Measurements from ENCODE around the gene ERAL1.

ERAL1 gene

DNA sequence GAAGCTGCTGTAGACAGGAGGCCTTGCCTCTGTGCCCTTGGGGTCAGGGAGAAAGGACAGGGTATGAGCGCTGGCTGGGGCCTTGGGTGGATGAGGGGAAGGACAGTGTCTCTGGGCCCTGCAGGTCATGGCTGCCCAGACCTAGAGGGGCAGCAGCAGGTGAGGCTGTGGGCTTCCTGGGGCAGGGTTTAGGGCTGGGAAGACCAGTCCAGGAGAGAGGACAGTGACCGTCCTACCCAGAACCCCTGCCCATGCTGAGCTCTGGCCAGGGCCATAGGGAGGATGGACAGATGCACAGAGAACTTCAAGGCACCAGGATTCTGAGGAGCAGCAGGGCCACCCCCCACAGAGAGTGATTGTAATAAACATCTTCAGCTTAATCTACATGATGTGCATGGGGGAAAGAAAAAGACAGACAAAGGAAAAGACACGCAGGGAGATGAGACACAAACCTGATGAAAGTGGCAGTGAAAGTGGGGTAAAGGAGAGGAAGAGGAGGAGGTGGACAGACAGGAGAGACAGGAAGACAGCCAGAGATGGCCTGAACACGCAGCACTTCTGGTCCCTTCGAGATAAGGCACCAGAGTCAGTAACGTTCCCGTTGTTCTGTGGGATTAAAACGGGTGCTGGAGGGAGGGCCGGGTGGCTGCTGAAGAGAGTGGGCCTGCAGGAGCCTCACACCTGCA is 25.2 kb downstream of the ERAL1 start:
- Histone ChIP-seq H3K4me3 (ENCODE audit: insufficient read length, low read depth) (no peak overlapping the region), H3K27me3 (ENCODE audit: insufficient read depth, insufficient read length) (no peaks in the 10 kb centered on the region), H3K9ac (ENCODE audit: insufficient read length, low read depth) (no peak overlapping the region), H3K36me3 (ENCODE audit: insufficient read depth, insufficient read length, low read length) (peaks cover 60% of the 10 kb centered on the region), H3K4me1 (ENCODE audit: insufficient read depth, insufficient read length) (peaks cover 4% of the 10 kb centered on the region), H3K9me3 (ENCODE audit: insufficient read depth, low read length) (peaks cover 4% of the 10 kb centered on the region; the same call in 1 of the 2 replicates)
- no peak for TF ChIP-seq SUZ12 (IDR thresholded peaks at IDR 0.05; ENCODE audit: extremely low read depth, insufficient read depth, insufficient read length)
- TF ChIP-seq YY1 (IDR thresholded peaks at IDR 0.05; ENCODE audit: insufficient read depth, insufficient read length) = no peak
- no peak for TF ChIP-seq ZNF274 (IDR thresholded peaks at IDR 0.05; ENCODE audit: low read depth, low read length)
- DNase-seq (ENCODE audit: low read depth, low spot score) = no peak

DNA sequence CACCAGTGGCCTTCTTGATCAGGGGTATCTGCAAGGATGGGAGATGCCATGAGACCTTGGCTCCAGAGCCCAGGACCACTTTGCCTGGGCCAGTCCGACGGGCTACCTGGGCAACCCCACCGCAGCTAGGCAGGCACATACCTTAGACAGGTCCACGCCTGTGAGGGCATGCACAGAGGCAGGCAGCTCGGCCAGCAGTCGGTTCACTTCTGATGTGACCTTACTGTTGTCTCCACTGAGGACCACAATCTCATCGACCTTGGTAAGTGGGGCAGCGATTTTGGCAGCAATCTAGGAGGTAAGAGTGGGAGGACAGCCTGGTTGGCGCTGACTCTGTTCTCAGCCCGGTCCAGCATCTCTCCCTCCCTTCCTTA is 25.7 kb downstream of the ERAL1 start:
- peaks cover 4% of the 10 kb centered on the region; the same call in 1 of the 2 replicates for H3K9me3 ChIP-seq (ENCODE audit: insufficient read depth, low read length)
- H3K4me3 ChIP-seq (ENCODE audit: insufficient read length, low read depth) = no peak overlapping the region
- no peak overlapping the region for H3K9ac ChIP-seq (ENCODE audit: insufficient read length, low read depth)
- no peak for TF ChIP-seq SUZ12 (IDR thresholded peaks at IDR 0.05; ENCODE audit: extremely low read depth, insufficient read depth, insufficient read length)
- no peak for TF ChIP-seq YY1 (IDR thresholded peaks at IDR 0.05; ENCODE audit: insufficient read depth, insufficient read length)
- TF ChIP-seq ZNF274 (IDR thresholded peaks at IDR 0.05; ENCODE audit: low read depth, low read length) = no peak
- H3K36me3 ChIP-seq (ENCODE audit: insufficient read depth, insufficient read length, low read length) = peaks cover 62% of the 10 kb centered on the region
- peaks cover 4% of the 10 kb centered on the region for H3K4me1 ChIP-seq (ENCODE audit: insufficient read depth, insufficient read length)
- DNase-seq (ENCODE audit: low read depth, low spot score) = no peak
- no peaks in the 10 kb centered on the region for H3K27me3 ChIP-seq (ENCODE audit: insufficient read depth, insufficient read length)

DNA sequence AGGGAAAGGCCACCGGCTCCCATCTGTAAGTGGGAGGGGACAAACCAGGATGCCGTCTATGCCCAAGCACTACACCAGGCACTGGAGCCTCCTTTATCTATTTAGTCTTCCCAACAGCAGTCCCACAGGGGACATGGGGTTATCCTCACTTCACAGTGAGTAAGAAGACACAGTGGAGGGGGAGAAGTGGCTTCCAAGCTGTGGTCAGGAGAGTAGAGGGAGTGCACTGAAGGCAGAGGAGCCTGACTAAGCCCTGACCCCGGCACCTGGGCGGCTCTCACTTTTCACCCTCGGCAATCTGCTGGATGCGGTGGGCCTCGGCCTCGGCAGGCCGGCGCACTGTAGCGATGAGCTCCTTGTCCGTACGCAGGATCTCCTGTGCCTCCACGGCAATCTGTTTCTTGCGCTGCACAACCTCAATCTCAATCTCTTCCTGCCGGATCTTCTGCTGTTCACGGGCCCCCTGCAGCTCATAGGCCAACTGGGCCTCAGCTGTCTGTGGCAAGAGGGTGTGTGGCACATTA is 26.8 kb downstream of the ERAL1 start:
- DNase-seq (ENCODE audit: low read depth, low spot score) = no peak
- H3K27me3 ChIP-seq (ENCODE audit: insufficient read depth, insufficient read length) = no peaks in the 10 kb centered on the region
- no peak overlapping the region for H3K4me3 ChIP-seq (ENCODE audit: insufficient read length, low read depth)
- peaks cover 4% of the 10 kb centered on the region; the same call in 1 of the 2 replicates for H3K9me3 ChIP-seq (ENCODE audit: insufficient read depth, low read length)
- no peak for TF ChIP-seq SUZ12 (IDR thresholded peaks at IDR 0.05; ENCODE audit: extremely low read depth, insufficient read depth, insufficient read length)
- TF ChIP-seq ZNF274 (IDR thresholded peaks at IDR 0.05; ENCODE audit: low read depth, low read length) = no peak
- TF ChIP-seq YY1 (IDR thresholded peaks at IDR 0.05; ENCODE audit: insufficient read depth, insufficient read length) = no peak
- peaks cover 5% of the 10 kb centered on the region for H3K4me1 ChIP-seq (ENCODE audit: insufficient read depth, insufficient read length)
- no peak overlapping the region for H3K9ac ChIP-seq (ENCODE audit: insufficient read length, low read depth)
- peaks cover 62% of the 10 kb centered on the region for H3K36me3 ChIP-seq (ENCODE audit: insufficient read depth, insufficient read length, low read length)

DNA sequence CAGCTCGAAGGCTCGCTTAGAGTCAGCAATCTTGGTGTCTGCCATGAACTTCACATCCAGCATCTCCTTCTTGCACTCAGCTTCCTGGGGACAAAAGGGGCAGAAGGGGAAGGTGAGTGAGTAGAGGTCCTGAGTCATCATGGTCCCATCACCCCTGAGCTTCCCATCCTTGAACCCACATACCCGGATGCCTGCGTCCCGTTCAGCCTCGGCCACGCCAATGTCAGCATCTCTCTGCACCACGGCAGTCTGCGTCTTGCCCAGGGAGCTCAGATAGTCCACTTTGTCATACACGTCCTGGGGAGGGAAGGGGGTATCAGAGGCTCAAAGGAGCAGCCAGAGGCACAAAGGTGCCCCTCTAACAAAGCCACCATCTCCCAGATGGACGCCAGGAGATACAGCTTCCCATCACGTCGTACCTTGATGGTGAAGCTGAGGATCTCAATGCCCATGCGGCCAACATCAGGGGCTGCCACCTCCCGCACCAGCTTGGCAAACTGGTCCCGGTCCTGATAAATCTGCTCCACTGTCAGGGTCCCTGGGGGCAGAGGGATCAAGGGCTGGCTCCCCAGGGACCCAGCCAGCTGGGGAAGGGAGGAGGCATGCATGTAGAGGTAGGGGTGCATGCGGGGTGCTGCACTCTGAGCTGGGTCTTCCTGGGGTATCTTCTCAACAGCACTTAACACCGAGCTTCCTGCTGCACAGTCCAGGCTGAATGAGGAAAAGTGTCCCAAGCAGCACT is 27.5 kb downstream of the ERAL1 start:
- Histone ChIP-seq H3K4me1 (ENCODE audit: insufficient read depth, insufficient read length) (peaks cover 9% of the 10 kb centered on the region), H3K27me3 (ENCODE audit: insufficient read depth, insufficient read length) (no peaks in the 10 kb centered on the region), H3K4me3 (ENCODE audit: insufficient read length, low read depth) (no peak overlapping the region), H3K9me3 (ENCODE audit: insufficient read depth, low read length) (peaks cover 3% of the 10 kb centered on the region; the same call in 1 of the 2 replicates), H3K9ac (ENCODE audit: insufficient read length, low read depth) (no peak overlapping the region), H3K36me3 (ENCODE audit: insufficient read depth, insufficient read length, low read length) (peaks cover 62% of the 10 kb centered on the region)
- no peak for DNase-seq (ENCODE audit: low read depth, low spot score)
- TF ChIP-seq SUZ12 (IDR thresholded peaks at IDR 0.05; ENCODE audit: extremely low read depth, insufficient read depth, insufficient read length) = no peak
- TF ChIP-seq ZNF274 (IDR thresholded peaks at IDR 0.05; ENCODE audit: low read depth, low read length) = no peak
- no peak for TF ChIP-seq YY1 (IDR thresholded peaks at IDR 0.05; ENCODE audit: insufficient read depth, insufficient read length)

DNA sequence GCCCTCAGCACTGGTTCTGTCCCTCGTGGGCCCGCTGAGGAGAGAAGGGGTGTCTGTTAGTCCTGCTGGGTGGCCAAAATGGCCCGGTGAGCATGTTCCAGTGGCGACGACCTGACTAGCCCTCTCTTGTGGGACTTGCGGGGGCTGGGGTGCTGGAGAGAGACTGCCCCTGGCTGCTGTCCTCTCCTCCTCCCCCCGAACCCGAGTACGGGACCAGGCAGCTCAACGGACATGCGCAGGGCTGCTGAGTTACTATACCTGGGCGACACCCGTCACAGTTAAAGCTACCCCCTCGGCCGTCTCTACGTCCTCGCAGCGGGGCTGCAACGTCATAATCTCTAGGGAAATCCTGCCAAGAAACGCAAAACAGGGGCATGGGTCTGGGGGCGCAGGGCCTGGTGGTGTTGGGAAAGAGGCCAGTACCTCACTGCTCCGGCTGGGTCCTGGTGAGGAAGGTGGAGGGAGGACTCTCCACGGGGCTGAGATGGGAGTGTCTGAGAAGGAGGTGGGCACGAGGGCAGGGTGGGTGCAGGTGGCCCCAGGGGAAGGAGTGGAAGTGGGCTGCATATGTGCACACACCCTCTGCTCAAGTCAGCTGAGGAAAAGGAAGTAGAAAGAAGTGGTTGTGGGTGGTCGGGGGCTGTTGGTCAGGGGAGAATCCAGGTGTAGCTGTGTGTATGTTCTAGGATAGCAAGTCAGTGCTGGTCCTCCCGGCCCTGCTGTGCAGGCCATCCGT is 29.3 kb downstream of the ERAL1 start:
- Histone ChIP-seq H3K9ac (ENCODE audit: insufficient read length, low read depth) (no peak overlapping the region), H3K36me3 (ENCODE audit: insufficient read depth, insufficient read length, low read length) (peaks cover 52% of the 10 kb centered on the region), H3K4me3 (ENCODE audit: insufficient read length, low read depth) (no peak overlapping the region), H3K9me3 (ENCODE audit: insufficient read depth, low read length) (no peaks in the 10 kb centered on the region), H3K27me3 (ENCODE audit: insufficient read depth, insufficient read length) (no peaks in the 10 kb centered on the region), H3K4me1 (ENCODE audit: insufficient read depth, insufficient read length) (peaks cover 9% of the 10 kb centered on the region)
- no peak for DNase-seq (ENCODE audit: low read depth, low spot score)
- no peak for TF ChIP-seq YY1 (IDR thresholded peaks at IDR 0.05; ENCODE audit: insufficient read depth, insufficient read length)
- no peak for TF ChIP-seq ZNF274 (IDR thresholded peaks at IDR 0.05; ENCODE audit: low read depth, low read length)
- no peak for TF ChIP-seq SUZ12 (IDR thresholded peaks at IDR 0.05; ENCODE audit: extremely low read depth, insufficient read depth, insufficient read length)

DNA sequence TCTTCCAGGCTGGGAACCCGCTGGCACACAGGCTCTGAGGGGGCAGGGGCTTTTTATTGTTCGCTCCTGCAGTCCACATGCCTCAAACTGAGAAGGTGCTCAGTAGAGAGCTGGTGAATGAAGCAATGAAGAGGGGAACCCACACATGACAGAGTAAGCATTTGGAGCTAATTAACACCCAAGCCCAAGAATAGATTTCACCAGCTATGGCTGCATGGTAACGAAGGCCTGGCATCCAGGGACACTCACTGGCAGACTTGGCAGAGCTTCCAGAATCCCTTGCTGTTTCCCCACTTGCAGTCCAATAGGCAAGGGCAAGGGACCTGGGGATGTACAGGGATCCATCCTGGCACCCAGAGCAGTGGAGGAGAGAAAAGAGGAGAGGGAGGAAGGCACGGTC is 30.5 kb downstream of the ERAL1 start:
- DNase-seq (ENCODE audit: low read depth, low spot score) = no peak

More for the DNA sequence above, 30.5 kb downstream of the ERAL1 start:
- Histone ChIP-seq H3K9me3 (ENCODE audit: insufficient read depth, low read length) (no peaks in the 10 kb centered on the region), H3K27me3 (ENCODE audit: insufficient read depth, insufficient read length) (no peaks in the 10 kb centered on the region), H3K9ac (ENCODE audit: insufficient read length, low read depth) (no peak overlapping the region), H3K36me3 (ENCODE audit: insufficient read depth, insufficient read length, low read length) (peaks cover 41% of the 10 kb centered on the region), H3K4me1 (ENCODE audit: insufficient read depth, insufficient read length) (peaks cover 9% of the 10 kb centered on the region), H3K4me3 (ENCODE audit: insufficient read length, low read depth) (no peak overlapping the region)
- TF ChIP-seq YY1 (IDR thresholded peaks at IDR 0.05; ENCODE audit: insufficient read depth, insufficient read length) = no peak
- TF ChIP-seq ZNF274 (IDR thresholded peaks at IDR 0.05; ENCODE audit: low read depth, low read length) = no peak
- TF ChIP-seq SUZ12 (IDR thresholded peaks at IDR 0.05; ENCODE audit: extremely low read depth, insufficient read depth, insufficient read length) = no peak

All from NT2/D1 (cell line).